K562 (cell line): ENCODE results near the gene PSRC1. TPM values are rescaled to one million over a fixed set of nuclear protein-coding genes. Genes with fewer than 3 reads are reported as not detected.

Source experiments
- ATAC-seq: fragments of 200-7000 bp; cut with Tn5 transposase; 3 replicates; pipeline ENCODE4 v1.9.1; 2020; ENCODE audit warnings: moderate library complexity
- BruUV-seq: library from RNA; stranded (reverse); fragments of 400-500 nt; replicated peaks from 2 replicates; lab custom pipeline; 2021; lab: Mats Ljungman, UMichigan
- CTCF ChIA-PET: fragments of 300-600 bp; formaldehyde crosslinking; extraction: SDS; loops from one replicate; lab custom pipeline; 2021; ENCODE audit warnings: low intra/inter-chr PET ratio; lab: Yijun Ruan, JAX
- POLR2A ChIA-PET: fragments of 300-600, 350-650 bp; sonication (Branson Sonifier 250); formaldehyde crosslinking; extraction: SDS; loops from one replicate; lab custom pipeline; 2021; ENCODE audit warnings: antibody characterized with exemption, inconsistent platforms; lab: Yijun Ruan, JAX
- DNase-seq, 4 experiments: peaks; one replicate each; pipeline versions ENCODE4 v3.0.0 to v3.0.0-alpha.2; 2011 to 2018; ENCODE audit warnings: low spot score in 3 of 4, mixed read lengths in 3 of 4; ENCODE audit errors: extremely low read depth in 1 of 4
- FAIRE-seq: peaks from 2 replicates; lab custom pipeline; 2011; peaks lifted over from hg19 to GRCh38; lab: Jason Lieb, UNC
- H2AFZ ChIP-seq: 2 replicates; pipeline ENCODE4 v1.6.0; 2011; ENCODE audit warnings: low read depth, low read length, control low read depth, inconsistent platforms
- H3K27ac ChIP-seq: fragments of 200-600 bp; 3 replicates; pipeline ENCODE4 v1.8.0; 2011; ENCODE audit warnings: low read depth, mild to moderate bottlenecking, control low read depth, inconsistent platforms, low read length, moderate library complexity, mixed read lengths; ENCODE audit errors: extremely low read depth
- H3K27me3 ChIP-seq, 2 experiments: fragments of 300-600 bp in 1 of 2; 2 replicates in 1 of 2; 3 replicates in 1 of 2; pipeline versions ENCODE4 v1.6.0 to v1.8.0; 2011; ENCODE audit warnings: inconsistent platforms in 2 of 2, low read length in 2 of 2, mild to moderate bottlenecking in 1 of 2, mixed read lengths in 1 of 2, moderate library complexity in 1 of 2; ENCODE audit not compliant: control insufficient read depth in 2 of 2, insufficient read depth in 2 of 2
- H3K36me3 ChIP-seq: fragments of 300-600 bp; 3 replicates; pipeline ENCODE4 v1.8.0; 2011; ENCODE audit warnings: mild to moderate bottlenecking, low read length, inconsistent platforms; ENCODE audit not compliant: control insufficient read depth, insufficient read depth
- H3K4me1 ChIP-seq, 2 experiments: fragments of 200-600 bp in 1 of 2; replicated peaks in 1 of 2; 2 replicates in 1 of 2; 3 replicates in 1 of 2; pipeline versions ENCODE4 v1.5.1 to v1.8.0; 2011; ENCODE audit warnings: inconsistent platforms in 2 of 2, low read length in 2 of 2, mild to moderate bottlenecking in 1 of 2, mixed read lengths in 1 of 2, moderate library complexity in 1 of 2; ENCODE audit not compliant: control insufficient read depth in 2 of 2, insufficient read depth in 2 of 2
- H3K4me2 ChIP-seq: 2 replicates; pipeline ENCODE4 v1.6.1; 2011; ENCODE audit warnings: low read length, control low read depth, inconsistent platforms, mixed read lengths; ENCODE audit not compliant: insufficient read depth
- H3K4me3 ChIP-seq: fragments of 200-600 bp; sonication (generic), shearing (Covaris generic); 2 replicates; pipeline ENCODE4 v1.5.1; 2016; ENCODE audit warnings: control low read depth, inconsistent platforms
- H3K79me2 ChIP-seq: fragments of 200-600 bp; 3 replicates; pipeline ENCODE4 v1.8.0; 2011; ENCODE audit warnings: low read length, inconsistent platforms; ENCODE audit not compliant: control insufficient read depth, insufficient read depth
- H3K9ac ChIP-seq, 2 experiments: 2 replicates each; pipeline versions ENCODE4 v1.6.0 to v1.6.1; 2011; ENCODE audit warnings: low read depth in 2 of 2, low read length in 2 of 2, control low read depth in 1 of 2, inconsistent platforms in 1 of 2, mild to moderate bottlenecking in 1 of 2, mixed read lengths in 1 of 2; ENCODE audit not compliant: insufficient read depth in 1 of 2
- H3K9me1 ChIP-seq: one replicate; pipeline ENCODE4 v1.6.0; 2011; ENCODE audit warnings: inconsistent platforms, mild to moderate bottlenecking, low read length, moderate library complexity; ENCODE audit not compliant: control insufficient read depth, insufficient read depth
- H3K9me3 ChIP-seq: replicated peaks from 2 replicates; pipeline ENCODE4 v1.5.1; 2011; ENCODE audit warnings: low read depth, low read length, inconsistent platforms; ENCODE audit not compliant: control insufficient read depth, insufficient read depth
- H4K20me1 ChIP-seq: replicated peaks from 2 replicates; pipeline ENCODE4 v1.6.1; 2011; ENCODE audit warnings: low read length, inconsistent platforms, mixed read lengths; ENCODE audit not compliant: control insufficient read depth, insufficient read depth
- CEBPG ChIP-seq, 3 experiments: fragments of 200-800 bp in 1 of 3; sonication (Bioruptor generic) in 1 of 3; sonication (generic) in 1 of 3; formaldehyde crosslinking in 1 of 3; IDR thresholded peaks in 2 of 3; conservative IDR thresholded peaks in 1 of 3; 2 replicates each; pipeline versions ENCODE4 v1.6.1 to v1.8.0; 2016 to 2022; ENCODE audit warnings: missing compliant biosample characterization in 2 of 3, missing genetic modification characterization in 2 of 3, mild to moderate bottlenecking in 1 of 3, missing genetic modification reagents in 1 of 3
- FIP1L1 ChIP-seq: fragments of 200-400 bp; formaldehyde crosslinking; IDR thresholded peaks from 2 replicates; pipeline ENCODE4 v1.6.1; 2018; ENCODE audit warnings: mild to moderate bottlenecking, low read depth, low read length; ENCODE audit not compliant: poor library complexity, severe bottlenecking
- FOXJ3 ChIP-seq: sonication (generic); formaldehyde crosslinking; IDR thresholded peaks from 2 replicates; pipeline ENCODE4 v1.4.0; 2020; ENCODE audit warnings: mild to moderate bottlenecking, missing genetic modification reagents
- RERE ChIP-seq: sonication (generic); formaldehyde crosslinking; IDR thresholded peaks from 2 replicates; pipeline ENCODE4 v1.8.0; 2023; ENCODE audit warnings: missing genetic modification reagents, mild to moderate bottlenecking, borderline replicate concordance
- WGBS: fragments of 100-300 bp; shearing (Covaris generic); methylation state at CpG from one replicate; pipeline ENCODE4 v1.1.6; 2016; ENCODE audit warnings: low coverage, mixed read lengths; ENCODE audit not compliant: insufficient coverage; ENCODE audit errors: missing lambda C conversion rate; 5-methylcytosine and 5-hydroxymethylcytosine counted together
- in situ Hi-C: fragments of 300-500 bp; cut with MboI; formaldehyde crosslinking; loops from 4 replicates; pipeline ENCODE4 v1.15.0; 2018; ENCODE audit warnings: inconsistent platforms, mixed read lengths
- intact Hi-C: fragments of 100-400 bp; cut with micrococcal nuclease; formaldehyde crosslinking; loops from 2 replicates; pipeline ENCODE4 v1.14.2; 2022
- polyA plus RNA-seq, 8 experiments: library from polyadenylated mRNA; depleted of rRNA in 4 of 8; stranded (reverse) in 5 of 8; unstranded in 3 of 8; fragments of >200 nt; fragmentation: Nextera tagmentation in 2 of 8; fragmentation: Illumina TruSeq in 1 of 8; extraction: Ambion mirVana in 2 of 8; extraction: Trizol in 1 of 8; gene quantifications; 2 replicates each; pipeline versions ENCODE4 v1.2.1 to v1.2.3, GENCODE V29; 2011 to 2014; ENCODE audit warnings: inconsistent platforms in 1 of 8, missing spikeins in 1 of 8
- total RNA-seq, 7 experiments: library from RNA; depleted of rRNA in 6 of 7; stranded (reverse); fragments of >200 nt in 6 of 7; fragmentation: Illumina TruSeq in 2 of 7; extraction: Trizol in 2 of 7; gene quantifications; 2 replicates each; pipeline versions ENCODE4 v1.2.1 to v1.2.3, GENCODE V29; 2011 to 2021; ENCODE audit warnings: low replicate concordance in 1 of 7

The PSRC1 gene
- total and polyA plus RNA-seq, 9 of the 15 experiments (the other 6 are each of a cell fraction or from before 2014, with no cell fraction given) = 6.5 to 65.2 (median 39.3) TPM

GRCh38 chr1:109309347-109309746, 26.4 kb upstream of the PSRC1 start:
- peaks cover 16% of the 10 kb centered on the region for H4K20me1 ChIP-seq
- H3K4me1 ChIP-seq = peaks cover 18 to 36% of the 10 kb centered on the region in 2 experiments
- POLR2A ChIA-PET = interaction anchor here (0.9 to 4.6 kb wide), 3 partner anchors 13 to 31 kb away, joined by 3 to 29 read pairs (median 7); no protein-coding TSS in a partner anchor
- no TSS peak for BruUV-seq
- no peak overlapping the region for H3K27ac ChIP-seq
- in situ Hi-C loops = no loop called here
- H3K9ac ChIP-seq = no peak overlapping the region
- ATAC-seq = no peak
- H3K27me3 ChIP-seq = no peaks in the 10 kb centered on the region
- intact Hi-C loops = no loop called here
- TF ChIP-seq RERE (no peak), FIP1L1 (no peak), FOXJ3 (CRISPR knock-in tag) (no peak), CEBPG (CRISPR knock-in tag; IDR thresholded peaks at IDR 0.05) (no peak), CEBPG (tag; conservative IDR thresholded peaks at IDR 0.05 in 1 of 2, IDR thresholded peaks at IDR 0.05 in 1 of 2) (no peak)
- TF ChIP-seq, all 486 proteins: peak for 0
- CTCF ChIA-PET = no interaction called here
- Histone ChIP-seq H2AFZ (no peak overlapping the region), H3K4me2 (no peak overlapping the region), H3K9me1 (no peaks in the 10 kb centered on the region), H3K4me3 (no peak overlapping the region), H3K36me3 (peaks cover 39% of the 10 kb centered on the region), H3K9me3 (no peaks in the 10 kb centered on the region), H3K79me2 (no peaks in the 10 kb centered on the region)
- DNase-seq (no peak), FAIRE-seq (no peak)
- 41% methylated on average over 2 of the region's 2 CpGs for WGBS
